Kidney capillary endothelial cell (primary cell): ENCODE measurements around the gene KCNJ4.

Experiments
- DNase-seq: peaks from one replicate; pipeline ENCODE4 v3.0.0-alpha.2; 2018; ENCODE audit warnings: low spot score

Gene KCNJ4

DNA sequence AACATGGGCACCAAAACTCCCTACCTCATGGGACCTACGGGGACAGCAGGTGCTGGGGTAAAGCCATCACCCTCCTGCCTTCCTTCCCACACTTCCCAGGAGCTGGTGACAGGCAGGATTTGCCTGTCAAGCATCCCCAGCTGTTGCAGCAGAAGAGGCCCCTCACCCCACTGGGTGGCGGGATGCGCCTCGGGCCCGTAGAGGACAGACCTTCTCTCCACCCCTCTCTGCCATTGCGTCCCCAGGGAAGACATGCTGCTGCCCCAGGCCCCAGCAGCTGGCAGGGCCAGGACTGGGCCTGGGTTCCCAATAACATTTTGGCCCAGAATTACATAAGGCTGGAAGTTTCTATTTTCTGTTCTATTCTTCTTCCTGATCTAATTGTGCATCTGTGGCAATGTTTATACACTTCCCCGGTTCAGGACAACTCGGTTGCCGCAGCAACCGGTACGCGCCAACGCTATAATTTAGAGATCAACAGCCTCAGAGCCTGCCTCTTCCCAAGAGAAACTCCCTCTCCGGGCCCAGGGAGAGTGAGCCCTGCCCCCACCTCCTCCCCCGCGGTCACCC is 25.4 kb downstream of the KCNJ4 start:
- no peak for DNase-seq

DNA sequence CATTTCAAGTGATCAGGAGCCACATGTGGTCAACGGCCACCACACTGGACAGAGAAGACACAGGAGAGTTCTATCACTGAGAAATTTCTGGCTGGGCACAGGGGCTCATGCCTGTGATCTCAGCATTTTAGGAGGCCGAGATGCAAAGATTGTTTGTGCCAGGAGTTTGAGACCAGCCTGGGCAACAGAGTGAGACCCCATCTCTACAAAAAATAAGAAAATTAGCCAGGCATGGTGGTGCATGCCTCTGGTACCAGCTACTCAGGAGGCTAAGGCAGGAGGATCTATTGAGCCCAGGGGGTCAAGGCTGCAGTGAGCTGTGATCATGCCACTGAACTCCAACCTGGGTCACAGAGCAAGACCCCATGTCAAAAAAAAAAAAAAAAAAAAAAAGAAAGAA is 26.3 kb downstream of the KCNJ4 start:
- DNase-seq = no peak

DNA sequence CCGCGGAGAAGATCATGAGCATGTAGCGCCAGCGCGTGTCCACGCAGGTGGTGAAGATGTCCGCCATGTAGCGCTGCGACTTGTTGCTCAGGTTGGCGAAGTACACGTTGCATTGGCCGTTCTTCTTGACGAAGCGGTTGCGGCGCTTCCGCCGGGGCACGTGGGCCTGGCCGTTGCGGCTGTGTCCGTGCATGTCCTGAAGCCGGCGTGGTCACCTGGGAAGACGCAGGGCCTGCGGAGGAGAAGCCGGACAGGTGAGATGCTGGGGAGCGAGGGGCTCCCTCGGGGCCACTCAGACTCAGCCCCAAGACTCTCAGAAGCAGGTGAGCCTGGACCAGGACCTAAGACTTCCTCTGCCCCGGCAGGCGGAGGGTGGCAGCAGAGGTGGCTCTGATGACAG is 27.1 kb downstream of the KCNJ4 start:
- no peak for DNase-seq

- DNase-seq = no peak
These were observed 27.5 kb downstream of the KCNJ4 start for GRCh38 chr22:38427465-38427864.

DNA sequence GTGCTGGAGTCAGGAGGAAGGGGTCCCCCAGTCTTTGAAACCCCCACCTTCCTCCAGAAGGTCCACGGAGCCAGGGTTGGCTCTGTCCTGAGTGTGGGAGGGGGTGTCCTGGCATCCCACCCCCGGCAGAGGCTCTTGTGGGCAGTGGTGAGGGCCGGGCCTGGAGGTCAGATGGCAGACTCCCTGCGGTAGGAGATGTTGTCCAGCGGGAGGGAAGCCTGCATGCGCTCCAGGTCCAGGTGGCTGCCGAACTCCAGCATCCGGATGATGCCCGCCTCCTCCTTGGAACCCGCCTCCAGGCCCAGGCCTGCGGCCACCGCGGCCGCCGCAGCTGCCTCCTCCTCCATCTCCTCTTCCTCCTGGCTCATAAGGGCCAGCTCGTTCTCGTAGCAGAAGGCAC is 28.4 kb downstream of the KCNJ4 start:
- no peak for DNase-seq

- no peak for DNase-seq
These were observed 30.4 kb downstream of the KCNJ4 start for GRCh38 chr22:38424525-38425080.

- no peak for DNase-seq
These were observed 31.2 kb downstream of the KCNJ4 start for GRCh38 chr22:38423512-38424503.

DNA sequence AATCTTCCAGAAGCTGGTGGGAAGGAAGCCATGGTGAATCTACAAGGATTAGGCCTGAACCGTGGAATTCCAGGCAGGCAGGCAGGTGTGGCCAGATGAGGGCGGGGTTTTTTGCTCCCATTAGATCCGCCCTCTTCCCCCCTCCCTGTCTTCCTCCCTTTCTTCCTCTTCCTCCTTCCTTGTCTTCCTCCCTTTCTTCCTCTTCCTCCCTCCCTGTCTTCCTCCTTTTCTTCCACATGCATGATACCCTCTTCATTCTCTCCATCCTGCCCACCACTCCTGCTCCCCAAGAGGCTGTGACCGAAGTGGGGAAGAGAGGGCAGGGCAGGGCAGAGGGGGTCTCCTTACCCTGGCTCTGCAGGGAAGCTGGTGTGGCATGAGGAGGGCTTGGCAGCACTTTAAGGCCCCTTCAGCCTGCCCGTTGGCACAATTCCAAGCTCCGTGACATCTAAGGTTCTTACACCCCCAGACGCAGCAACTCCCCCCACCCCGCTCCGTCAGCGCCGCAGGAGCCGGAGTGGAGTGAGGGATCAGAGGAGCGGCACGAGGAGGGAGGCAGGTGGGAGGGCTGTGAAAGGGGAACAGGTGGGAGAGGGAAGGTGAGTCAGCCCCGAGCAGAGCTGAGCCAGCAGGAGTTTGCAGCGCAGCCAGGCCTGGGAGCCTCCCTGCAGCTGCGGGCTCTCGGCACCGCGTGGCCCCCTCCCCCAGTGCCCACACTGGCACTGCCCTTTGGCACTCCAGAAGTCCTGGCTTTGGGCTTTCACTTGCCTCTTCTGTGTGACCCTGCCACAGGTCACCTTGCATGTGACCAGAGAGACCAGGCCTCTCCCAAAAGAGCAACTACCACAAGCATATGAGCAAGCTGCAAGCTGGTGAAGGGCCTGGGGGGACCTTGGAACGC is 32.1 kb downstream of the KCNJ4 start:
- no peak for DNase-seq

DNA sequence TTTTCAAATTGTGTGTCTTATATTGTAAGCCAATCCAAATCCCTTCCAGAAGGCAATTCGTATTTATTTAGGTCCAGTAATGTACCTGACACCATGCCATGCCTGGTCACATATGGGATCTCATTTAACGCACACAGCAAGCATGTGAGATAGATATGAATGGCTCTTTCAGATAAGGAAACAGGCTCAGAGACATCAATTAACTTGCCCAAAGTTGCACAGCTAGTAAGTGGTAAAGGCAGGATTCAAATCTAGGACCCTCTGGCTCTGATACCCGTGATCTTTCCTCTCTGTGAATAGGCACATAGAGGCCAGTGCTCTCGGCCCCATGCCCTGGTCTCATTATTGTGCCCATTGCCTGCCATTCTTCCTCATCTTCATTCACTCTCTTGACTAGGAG is 34.3 kb downstream of the KCNJ4 start:
- no peak for DNase-seq

- no peak for DNase-seq
These were observed 35.2 kb downstream of the KCNJ4 start for GRCh38 chr22:38419858-38420160.

GRCh38 chr22:38419121-38419857 is 35.7 kb downstream of the KCNJ4 start:
- DNase-seq = no peak

DNA sequence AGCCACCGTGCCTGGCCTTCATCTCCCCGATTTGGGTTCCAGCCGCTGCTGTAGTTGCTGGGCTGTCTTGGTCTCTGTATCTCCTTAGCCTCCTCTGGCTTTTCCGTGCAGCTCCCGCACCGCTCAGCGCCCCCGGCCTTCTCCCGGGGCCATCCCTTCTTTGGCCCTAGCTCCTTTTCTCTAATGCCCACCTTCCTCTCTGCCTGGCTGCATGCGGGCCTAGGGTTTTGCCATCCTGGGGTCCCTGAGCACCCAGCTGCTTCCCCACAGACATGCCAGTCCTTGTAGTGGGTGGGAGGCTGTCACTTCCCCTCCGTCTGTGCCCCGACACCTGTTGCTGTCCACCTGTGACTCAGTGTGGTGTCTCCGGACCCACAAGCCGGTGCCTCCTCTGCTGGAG is 36.4 kb downstream of the KCNJ4 start:
- DNase-seq = no peak

DNA sequence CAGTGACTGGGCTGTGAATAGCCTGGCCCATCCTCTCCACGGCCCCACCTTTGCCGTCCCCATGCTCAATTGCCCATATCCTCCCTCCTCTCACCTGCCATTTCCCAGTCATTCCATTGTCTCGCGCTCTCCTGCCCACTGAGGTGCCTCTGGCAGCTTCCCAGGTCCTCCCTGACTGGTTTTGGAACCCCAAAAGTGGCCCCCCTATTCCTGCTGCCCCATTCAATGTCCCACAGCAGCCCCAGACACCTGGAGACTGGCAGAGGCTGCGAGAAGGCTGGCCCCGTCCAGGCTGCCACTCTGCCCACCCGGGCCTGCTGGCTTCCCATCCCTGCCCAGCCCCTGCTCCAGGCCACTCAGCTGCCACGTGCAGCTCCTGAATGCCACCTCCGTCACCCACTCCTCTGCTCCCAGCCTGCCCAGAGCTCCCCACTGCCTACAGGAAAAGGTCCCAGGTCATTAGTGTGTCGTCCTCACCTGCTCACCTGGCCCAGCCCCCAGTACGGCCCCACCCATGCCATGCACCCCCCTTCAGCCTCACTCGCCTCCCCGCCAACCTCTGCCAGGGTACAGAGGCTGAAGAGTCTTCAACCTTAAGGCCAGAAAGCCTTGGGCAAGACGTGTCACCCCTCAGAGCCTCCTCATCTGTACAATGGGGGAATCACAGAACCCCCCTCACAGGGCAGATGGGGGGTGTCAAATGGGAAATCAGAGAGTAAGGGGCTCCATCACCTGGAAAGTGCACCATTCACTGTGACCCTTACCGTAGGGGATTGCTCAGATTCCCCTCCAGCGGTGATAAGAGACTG is 37.5 kb downstream of the KCNJ4 start:
- DNase-seq = no peak

DNA sequence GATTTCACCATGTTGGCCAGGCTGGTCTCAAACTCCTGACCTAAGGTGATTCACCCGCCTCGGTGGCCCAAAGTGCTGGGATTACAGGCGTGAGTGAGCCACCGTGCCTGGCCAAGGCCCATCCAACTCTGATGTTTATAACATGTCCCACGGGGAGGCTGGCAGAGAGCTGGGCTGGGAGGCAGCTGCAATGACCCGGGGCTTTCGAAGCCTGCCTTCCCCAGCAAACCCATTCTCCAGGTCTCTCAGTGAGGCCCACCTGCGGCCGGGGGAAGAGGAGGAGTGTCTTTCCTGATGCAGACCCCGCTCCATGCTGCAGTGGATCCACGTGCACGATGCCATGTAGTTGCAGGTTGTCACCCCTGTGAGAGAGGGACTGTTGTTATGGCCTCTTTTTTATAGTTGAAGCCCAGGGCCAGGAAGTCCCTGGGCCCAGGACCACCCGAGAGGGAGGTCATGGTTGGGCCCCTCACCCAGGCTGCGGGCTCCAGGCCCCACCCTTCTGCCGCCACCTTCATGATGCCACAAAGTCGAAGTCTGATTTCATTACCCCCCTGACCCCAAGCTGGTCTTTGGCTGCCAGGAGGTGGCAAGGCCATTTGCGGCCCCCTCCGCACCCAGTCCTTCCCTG is 38.3 kb downstream of the KCNJ4 start:
- no peak for DNase-seq

DNA sequence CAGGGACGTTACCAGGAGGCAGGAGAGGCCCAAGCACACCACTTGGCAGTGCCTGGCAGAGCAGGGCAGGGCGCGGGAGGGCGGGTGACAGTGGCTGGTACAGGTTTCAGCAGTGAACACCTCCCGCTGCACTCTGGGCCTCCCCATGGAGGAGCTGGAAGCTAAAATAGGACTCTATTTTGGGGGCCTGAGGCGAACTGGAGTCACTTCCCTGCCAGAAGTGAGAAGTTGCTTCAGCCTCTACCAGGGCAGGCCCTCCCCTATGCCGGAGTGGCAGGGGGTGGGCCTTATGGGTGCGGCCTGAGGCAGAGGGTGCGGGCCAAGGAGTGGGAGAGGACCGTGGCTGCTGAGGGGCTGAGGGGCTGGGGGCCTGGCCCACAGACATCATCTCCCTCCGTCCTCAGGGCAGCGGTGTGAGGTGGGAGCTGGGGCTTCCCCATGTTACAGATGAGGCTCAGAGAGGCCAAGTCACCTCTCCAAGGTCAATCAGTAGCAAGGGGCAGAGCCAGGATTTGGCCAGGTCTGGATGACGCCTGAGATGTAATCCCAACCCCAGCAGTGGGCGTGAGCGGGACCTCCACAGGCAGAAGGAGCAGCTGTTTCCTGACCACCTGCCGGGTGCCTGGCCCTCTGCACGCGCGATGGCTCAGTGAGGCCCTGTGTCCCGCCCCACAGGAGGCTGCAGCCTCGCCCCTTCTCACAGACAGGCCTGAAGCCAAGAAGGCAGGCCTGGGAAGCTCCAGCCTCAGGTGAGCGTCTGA is 39.3 kb downstream of the KCNJ4 start:
- DNase-seq = no peak

DNA sequence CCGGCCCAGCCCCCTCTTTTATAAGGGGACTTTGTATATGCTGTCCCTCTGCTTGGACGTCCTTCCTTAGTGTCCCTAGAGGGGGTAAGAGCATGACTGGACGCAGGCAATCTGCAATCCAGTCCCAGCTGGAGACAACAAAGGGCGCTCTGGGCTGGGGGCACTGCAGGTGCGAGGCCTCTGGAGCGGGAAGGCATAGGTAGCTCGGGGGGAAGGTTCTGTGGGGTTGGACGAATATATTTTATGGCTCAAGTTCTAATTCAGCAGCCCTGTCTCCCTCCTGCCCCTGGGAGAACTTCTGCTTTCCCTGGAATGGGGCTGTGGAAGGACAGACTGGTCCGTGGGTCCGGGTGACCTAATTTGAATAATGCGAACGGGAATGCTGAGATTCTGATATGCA is 40.0 kb downstream of the KCNJ4 start:
- no peak for DNase-seq

DNA sequence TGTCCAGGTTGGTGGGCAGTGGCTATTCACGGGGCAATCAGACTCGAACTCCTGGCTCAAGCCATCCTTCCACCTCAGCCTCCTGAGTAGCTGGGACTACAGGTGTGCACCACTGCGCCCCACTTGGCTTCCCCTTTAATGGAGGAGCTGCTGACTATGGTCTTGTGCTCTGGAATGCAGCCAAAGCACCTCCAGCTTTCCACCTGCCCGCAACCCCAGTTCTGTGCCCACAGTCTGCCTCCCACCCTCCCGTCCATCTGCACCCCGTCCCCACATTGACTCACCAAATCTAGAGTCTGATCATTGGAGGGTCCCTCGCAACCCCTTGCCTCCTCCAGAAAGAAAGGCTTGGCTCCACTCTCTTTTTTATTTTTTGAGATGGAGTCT is 41.0 kb downstream of the KCNJ4 start:
- DNase-seq = no peak

DNA sequence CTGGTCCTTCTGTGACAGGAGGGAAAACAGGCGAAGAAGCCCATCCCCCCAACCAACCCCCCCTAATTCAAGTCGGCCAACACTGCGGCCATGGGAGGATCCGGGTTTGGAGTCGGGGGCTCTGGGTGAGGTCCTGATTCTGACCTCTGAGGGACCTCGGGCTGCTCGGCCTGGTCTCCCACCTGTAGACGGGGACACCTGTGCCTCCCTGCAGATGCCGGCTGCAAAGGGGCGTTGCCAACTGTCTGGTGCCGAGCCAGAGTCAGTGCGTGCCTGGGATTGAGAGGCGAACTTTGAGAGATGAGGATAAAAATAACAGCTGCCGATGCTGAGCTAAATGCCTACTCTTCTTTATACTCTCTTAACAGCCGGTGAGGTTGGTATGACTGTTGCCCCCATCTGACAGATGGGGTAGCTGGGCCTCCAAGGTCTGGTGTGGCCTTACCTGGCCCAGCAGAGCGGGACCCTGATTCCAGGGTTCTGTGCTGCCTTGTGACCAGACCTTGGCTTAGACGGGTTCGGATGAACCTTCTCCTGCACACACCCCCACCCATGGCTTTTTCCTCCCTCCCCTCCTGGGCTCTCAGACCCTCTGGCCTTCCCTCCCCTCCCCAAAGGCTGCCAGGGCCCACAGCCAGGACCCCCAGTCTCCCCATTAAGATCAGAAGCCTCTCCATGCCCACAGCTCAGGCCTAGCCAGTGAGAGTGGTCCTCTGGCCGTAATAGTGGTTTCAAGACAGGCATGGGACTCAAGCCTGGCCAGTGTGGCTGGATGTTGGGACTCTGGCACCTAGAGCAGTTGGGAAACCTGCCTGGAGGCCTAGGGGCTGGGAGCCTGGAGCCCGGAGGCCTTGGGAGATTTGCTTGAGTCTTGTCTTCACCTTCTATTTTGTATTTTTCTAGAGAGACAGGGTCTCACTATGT is 41.7 kb downstream of the KCNJ4 start:
- DNase-seq = no peak
